Choroid plexus epithelial cell (primary cell): ENCODE data around the gene TMPRSS7.
A peak's percentile ranks its signal among the peaks of the same experiment; 100 is the strongest.

Source experiments
- DNase-seq: peaks from one replicate; pipeline ENCODE4 v3.0.0-alpha.2; 2010; ENCODE audit warnings: low read depth
- H3K4me3 ChIP-seq: 2 replicates; pipeline ENCODE4 v1.5.1; 2011; ENCODE audit warnings: low read depth, mild to moderate bottlenecking, control low read depth, low read length, moderate library complexity
- TF ChIP-seq, protein P1 (sequence below): conservative IDR thresholded peaks from 2 replicates; pipeline ENCODE4 v1.5.1; 2011; ENCODE audit warnings: low read depth, mild to moderate bottlenecking, control low read depth, inconsistent platforms, low read length, moderate library complexity

The TMPRSS7 gene

GRCh38 chr3:112004669-112005068 is 29.9 kb upstream of the TMPRSS7 start:
- no peak overlapping the region for H3K4me3 ChIP-seq
- DNase-seq, result no peak
- TF ChIP-seq, protein P1, sequence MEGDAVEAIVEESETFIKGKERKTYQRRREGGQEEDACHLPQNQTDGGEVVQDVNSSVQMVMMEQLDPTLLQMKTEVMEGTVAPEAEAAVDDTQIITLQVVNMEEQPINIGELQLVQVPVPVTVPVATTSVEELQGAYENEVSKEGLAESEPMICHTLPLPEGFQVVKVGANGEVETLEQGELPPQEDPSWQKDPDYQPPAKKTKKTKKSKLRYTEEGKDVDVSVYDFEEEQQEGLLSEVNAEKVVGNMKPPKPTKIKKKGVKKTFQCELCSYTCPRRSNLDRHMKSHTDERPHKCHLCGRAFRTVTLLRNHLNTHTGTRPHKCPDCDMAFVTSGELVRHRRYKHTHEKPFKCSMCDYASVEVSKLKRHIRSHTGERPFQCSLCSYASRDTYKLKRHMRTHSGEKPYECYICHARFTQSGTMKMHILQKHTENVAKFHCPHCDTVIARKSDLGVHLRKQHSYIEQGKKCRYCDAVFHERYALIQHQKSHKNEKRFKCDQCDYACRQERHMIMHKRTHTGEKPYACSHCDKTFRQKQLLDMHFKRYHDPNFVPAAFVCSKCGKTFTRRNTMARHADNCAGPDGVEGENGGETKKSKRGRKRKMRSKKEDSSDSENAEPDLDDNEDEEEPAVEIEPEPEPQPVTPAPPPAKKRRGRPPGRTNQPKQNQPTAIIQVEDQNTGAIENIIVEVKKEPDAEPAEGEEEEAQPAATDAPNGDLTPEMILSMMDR, result no peak

GRCh38 chr3:112005091-112005672 is 29.4 kb upstream of the TMPRSS7 start:
- no peak for DNase-seq
- H3K4me3 ChIP-seq, result no peak overlapping the region
- TF ChIP-seq, protein P1, result no peak

GRCh38 chr3:112007633-112008032 is 26.9 kb upstream of the TMPRSS7 start:
- DNase-seq, result peak; percentile 85
- TF ChIP-seq, protein P1, result no peak
- no peak overlapping the region for H3K4me3 ChIP-seq

DNA sequence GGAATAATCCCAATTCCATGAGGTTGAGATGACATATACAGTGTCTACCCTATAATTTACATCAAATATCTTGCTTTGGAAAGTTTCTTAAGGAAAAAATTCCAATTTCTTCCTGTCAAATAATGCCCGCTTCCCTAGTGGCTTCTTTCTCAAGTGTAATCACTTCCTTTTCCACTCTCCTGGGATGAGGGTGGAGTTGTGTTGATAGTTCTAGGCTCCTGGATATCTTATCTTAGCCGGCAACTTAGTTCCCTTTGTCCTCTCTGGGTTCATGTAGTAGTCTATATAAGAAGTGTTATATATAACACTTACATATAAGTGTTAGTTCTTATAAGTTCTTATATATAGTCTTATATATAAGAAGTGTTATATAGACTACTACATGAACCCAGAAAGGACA is 24.9 kb upstream of the TMPRSS7 start:
- no peak overlapping the region for H3K4me3 ChIP-seq
- TF ChIP-seq, protein P1, result no peak
- no peak for DNase-seq

GRCh38 chr3:112010636-112011035 is 23.9 kb upstream of the TMPRSS7 start:
- TF ChIP-seq, protein P1, result no peak
- H3K4me3 ChIP-seq, result no peak overlapping the region
- DNase-seq, result peak; percentile 59

- no peak overlapping the region for H3K4me3 ChIP-seq
- DNase-seq, result no peak
- TF ChIP-seq, protein P1, result no peak
Measured at GRCh38 chr3:112011376-112011940, 23.1 kb upstream of the TMPRSS7 start.
